ENCODE results near the gene AMBRA1.

AMBRA1 gene

GRCh38 chr11:46639197-46639839 lies 45.5 kb upstream of the AMBRA1 start:
- DNase-seq (ENCODE audit: extremely low read depth, insufficient read length) = no peak
- no peak for TF ChIP-seq CTCF (IDR thresholded peaks at IDR 0.05; ENCODE audit: insufficient read depth, low read length, poor library complexity, severe bottlenecking)
- no peaks in the 10 kb centered on the region for H3K27me3 ChIP-seq (replicated peaks; ENCODE audit: control insufficient read depth, insufficient read depth, low read length)
- peaks cover 4% of the 10 kb centered on the region for H3K36me3 ChIP-seq (ENCODE audit: control insufficient read depth, insufficient read depth, low read length)
- no peak overlapping the region for H3K4me3 ChIP-seq (replicated peaks; ENCODE audit: low read depth, low read length)

- Histone ChIP-seq H3K4me3 (replicated peaks; ENCODE audit: low read depth, low read length) (no peak overlapping the region), H3K36me3 (ENCODE audit: control insufficient read depth, insufficient read depth, low read length) (peaks cover 4% of the 10 kb centered on the region), H3K27me3 (replicated peaks; ENCODE audit: control insufficient read depth, insufficient read depth, low read length) (no peaks in the 10 kb centered on the region)
- DNase-seq (ENCODE audit: extremely low read depth, insufficient read length) = no peak
- TF ChIP-seq CTCF (IDR thresholded peaks at IDR 0.05; ENCODE audit: insufficient read depth, low read length, poor library complexity, severe bottlenecking) = no peak
These were observed 43.7 kb upstream of the AMBRA1 start for GRCh38 chr11:46637546-46637945.

- peaks cover 4% of the 10 kb centered on the region for H3K36me3 ChIP-seq (ENCODE audit: control insufficient read depth, insufficient read depth, low read length)
- DNase-seq (ENCODE audit: extremely low read depth, insufficient read length) = no peak
- H3K4me3 ChIP-seq (replicated peaks; ENCODE audit: low read depth, low read length) = no peak overlapping the region
- no peak for TF ChIP-seq CTCF (IDR thresholded peaks at IDR 0.05; ENCODE audit: insufficient read depth, low read length, poor library complexity, severe bottlenecking)
- H3K27me3 ChIP-seq (replicated peaks; ENCODE audit: control insufficient read depth, insufficient read depth, low read length) = no peaks in the 10 kb centered on the region
These were observed 41.8 kb upstream of the AMBRA1 start for GRCh38 chr11:46635557-46636139.

GRCh38 chr11:46633291-46634217 lies 39.7 kb upstream of the AMBRA1 start:
- Histone ChIP-seq H3K36me3 (ENCODE audit: control insufficient read depth, insufficient read depth, low read length) (peaks cover 5% of the 10 kb centered on the region), H3K4me3 (replicated peaks; ENCODE audit: low read depth, low read length) (no peak overlapping the region)
- DNase-seq (ENCODE audit: extremely low read depth, insufficient read length) = no peak

DNA sequence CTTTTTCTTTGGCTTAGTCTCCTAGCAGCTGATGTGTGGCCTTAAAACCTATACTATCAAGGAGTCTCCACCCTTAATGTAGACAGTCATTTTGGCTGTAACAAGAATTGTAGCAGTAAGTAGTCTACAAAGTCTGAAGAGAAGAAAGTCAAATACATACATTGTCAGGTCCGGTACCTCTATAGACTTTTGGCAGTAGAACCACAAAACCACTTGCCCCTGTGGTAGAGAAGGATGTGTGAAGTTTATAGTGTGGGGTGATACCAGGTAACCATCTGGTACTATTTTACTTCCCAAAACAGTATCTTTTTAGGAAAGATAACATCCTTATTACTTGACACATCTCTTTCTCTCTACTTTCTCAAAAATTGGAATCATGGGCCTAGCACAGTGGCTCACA lies 38.7 kb upstream of the AMBRA1 start:
- Histone ChIP-seq H3K4me3 (replicated peaks; ENCODE audit: low read depth, low read length) (no peak overlapping the region), H3K36me3 (ENCODE audit: control insufficient read depth, insufficient read depth, low read length) (peaks cover 5% of the 10 kb centered on the region), H3K27me3 (replicated peaks; ENCODE audit: control insufficient read depth, insufficient read depth, low read length) (no peaks in the 10 kb centered on the region)
- no peak for DNase-seq (ENCODE audit: extremely low read depth, insufficient read length)
- TF ChIP-seq CTCF (IDR thresholded peaks at IDR 0.05; ENCODE audit: insufficient read depth, low read length, poor library complexity, severe bottlenecking) = no peak

More at GRCh38 chr11:46633291-46634217, 39.7 kb upstream of the AMBRA1 start:
- H3K27me3 ChIP-seq (replicated peaks; ENCODE audit: control insufficient read depth, insufficient read depth, low read length) = no peaks in the 10 kb centered on the region
- TF ChIP-seq CTCF (IDR thresholded peaks at IDR 0.05; ENCODE audit: insufficient read depth, low read length, poor library complexity, severe bottlenecking) = no peak

All from GM06990 (cell line).